ENCODE measurements around the gene GCC2.

DNA sequence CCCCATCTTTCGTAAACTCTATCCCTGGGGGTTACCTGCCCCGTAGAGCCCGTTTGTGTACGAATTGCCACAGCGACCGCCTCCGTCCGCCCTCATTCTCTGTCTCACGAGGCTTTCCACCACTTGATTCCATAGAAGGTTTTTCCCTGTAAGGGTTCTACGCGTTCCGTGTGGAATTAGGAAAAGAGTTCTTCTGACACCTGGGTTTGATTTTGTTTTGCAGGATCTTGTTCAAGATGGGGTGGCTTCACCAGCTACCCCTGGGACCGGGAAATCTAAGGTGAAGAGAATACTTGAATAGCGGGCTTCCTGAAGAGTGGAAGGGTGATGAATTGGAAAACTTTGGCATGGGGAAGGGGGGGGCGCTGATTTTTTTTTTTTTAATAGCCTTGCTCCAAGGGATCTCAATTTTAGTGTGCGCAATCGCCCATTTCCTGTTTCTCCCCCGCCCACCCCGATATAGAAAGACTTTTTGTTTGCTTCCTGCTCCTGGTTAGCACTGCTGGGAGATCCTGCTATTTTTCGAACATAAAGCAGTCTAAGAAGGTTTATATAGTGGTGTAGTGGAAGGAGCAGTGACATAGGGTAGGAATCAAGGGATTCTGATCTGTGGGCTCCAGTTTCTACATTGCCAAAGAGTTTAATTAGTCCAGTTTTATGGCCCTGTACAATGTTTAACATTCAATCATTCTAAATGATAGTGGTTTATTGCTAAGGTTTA, 564 bp downstream of the GCC2 start:
- TF ChIP-seq, protein P1, sequence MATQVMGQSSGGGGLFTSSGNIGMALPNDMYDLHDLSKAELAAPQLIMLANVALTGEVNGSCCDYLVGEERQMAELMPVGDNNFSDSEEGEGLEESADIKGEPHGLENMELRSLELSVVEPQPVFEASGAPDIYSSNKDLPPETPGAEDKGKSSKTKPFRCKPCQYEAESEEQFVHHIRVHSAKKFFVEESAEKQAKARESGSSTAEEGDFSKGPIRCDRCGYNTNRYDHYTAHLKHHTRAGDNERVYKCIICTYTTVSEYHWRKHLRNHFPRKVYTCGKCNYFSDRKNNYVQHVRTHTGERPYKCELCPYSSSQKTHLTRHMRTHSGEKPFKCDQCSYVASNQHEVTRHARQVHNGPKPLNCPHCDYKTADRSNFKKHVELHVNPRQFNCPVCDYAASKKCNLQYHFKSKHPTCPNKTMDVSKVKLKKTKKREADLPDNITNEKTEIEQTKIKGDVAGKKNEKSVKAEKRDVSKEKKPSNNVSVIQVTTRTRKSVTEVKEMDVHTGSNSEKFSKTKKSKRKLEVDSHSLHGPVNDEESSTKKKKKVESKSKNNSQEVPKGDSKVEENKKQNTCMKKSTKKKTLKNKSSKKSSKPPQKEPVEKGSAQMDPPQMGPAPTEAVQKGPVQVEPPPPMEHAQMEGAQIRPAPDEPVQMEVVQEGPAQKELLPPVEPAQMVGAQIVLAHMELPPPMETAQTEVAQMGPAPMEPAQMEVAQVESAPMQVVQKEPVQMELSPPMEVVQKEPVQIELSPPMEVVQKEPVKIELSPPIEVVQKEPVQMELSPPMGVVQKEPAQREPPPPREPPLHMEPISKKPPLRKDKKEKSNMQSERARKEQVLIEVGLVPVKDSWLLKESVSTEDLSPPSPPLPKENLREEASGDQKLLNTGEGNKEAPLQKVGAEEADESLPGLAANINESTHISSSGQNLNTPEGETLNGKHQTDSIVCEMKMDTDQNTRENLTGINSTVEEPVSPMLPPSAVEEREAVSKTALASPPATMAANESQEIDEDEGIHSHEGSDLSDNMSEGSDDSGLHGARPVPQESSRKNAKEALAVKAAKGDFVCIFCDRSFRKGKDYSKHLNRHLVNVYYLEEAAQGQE (IDR thresholded peaks at IDR 0.05; ENCODE audit: borderline replicate concordance in 1 of 2, low read depth in 1 of 2, low read length in 2 of 2) = no peak
- TF ChIP-seq, protein P2, sequence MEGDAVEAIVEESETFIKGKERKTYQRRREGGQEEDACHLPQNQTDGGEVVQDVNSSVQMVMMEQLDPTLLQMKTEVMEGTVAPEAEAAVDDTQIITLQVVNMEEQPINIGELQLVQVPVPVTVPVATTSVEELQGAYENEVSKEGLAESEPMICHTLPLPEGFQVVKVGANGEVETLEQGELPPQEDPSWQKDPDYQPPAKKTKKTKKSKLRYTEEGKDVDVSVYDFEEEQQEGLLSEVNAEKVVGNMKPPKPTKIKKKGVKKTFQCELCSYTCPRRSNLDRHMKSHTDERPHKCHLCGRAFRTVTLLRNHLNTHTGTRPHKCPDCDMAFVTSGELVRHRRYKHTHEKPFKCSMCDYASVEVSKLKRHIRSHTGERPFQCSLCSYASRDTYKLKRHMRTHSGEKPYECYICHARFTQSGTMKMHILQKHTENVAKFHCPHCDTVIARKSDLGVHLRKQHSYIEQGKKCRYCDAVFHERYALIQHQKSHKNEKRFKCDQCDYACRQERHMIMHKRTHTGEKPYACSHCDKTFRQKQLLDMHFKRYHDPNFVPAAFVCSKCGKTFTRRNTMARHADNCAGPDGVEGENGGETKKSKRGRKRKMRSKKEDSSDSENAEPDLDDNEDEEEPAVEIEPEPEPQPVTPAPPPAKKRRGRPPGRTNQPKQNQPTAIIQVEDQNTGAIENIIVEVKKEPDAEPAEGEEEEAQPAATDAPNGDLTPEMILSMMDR (CRISPR knock-in tag; IDR thresholded peaks at IDR 0.05) = no peak
- no peak for TF ChIP-seq POLR2AphosphoS5 (IDR thresholded peaks at IDR 0.05; ENCODE audit: low read depth, low read length)
- TF ChIP-seq, protein P3, sequence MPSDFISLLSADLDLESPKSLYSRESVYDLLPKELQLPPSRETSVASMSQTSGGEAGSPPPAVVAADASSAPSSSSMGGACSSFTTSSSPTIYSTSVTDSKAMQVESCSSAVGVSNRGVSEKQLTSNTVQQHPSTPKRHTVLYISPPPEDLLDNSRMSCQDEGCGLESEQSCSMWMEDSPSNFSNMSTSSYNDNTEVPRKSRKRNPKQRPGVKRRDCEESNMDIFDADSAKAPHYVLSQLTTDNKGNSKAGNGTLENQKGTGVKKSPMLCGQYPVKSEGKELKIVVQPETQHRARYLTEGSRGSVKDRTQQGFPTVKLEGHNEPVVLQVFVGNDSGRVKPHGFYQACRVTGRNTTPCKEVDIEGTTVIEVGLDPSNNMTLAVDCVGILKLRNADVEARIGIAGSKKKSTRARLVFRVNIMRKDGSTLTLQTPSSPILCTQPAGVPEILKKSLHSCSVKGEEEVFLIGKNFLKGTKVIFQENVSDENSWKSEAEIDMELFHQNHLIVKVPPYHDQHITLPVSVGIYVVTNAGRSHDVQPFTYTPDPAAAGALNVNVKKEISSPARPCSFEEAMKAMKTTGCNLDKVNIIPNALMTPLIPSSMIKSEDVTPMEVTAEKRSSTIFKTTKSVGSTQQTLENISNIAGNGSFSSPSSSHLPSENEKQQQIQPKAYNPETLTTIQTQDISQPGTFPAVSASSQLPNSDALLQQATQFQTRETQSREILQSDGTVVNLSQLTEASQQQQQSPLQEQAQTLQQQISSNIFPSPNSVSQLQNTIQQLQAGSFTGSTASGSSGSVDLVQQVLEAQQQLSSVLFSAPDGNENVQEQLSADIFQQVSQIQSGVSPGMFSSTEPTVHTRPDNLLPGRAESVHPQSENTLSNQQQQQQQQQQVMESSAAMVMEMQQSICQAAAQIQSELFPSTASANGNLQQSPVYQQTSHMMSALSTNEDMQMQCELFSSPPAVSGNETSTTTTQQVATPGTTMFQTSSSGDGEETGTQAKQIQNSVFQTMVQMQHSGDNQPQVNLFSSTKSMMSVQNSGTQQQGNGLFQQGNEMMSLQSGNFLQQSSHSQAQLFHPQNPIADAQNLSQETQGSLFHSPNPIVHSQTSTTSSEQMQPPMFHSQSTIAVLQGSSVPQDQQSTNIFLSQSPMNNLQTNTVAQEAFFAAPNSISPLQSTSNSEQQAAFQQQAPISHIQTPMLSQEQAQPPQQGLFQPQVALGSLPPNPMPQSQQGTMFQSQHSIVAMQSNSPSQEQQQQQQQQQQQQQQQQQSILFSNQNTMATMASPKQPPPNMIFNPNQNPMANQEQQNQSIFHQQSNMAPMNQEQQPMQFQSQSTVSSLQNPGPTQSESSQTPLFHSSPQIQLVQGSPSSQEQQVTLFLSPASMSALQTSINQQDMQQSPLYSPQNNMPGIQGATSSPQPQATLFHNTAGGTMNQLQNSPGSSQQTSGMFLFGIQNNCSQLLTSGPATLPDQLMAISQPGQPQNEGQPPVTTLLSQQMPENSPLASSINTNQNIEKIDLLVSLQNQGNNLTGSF (CRISPR knock-in tag; IDR thresholded peaks at IDR 0.05) = no peak
- no peak for TF ChIP-seq ARNT (IDR thresholded peaks at IDR 0.05)
- TF ChIP-seq ZNF446 (CRISPR knock-in tag; IDR thresholded peaks at IDR 0.05) = no peak
- TF ChIP-seq TEAD3 (CRISPR knock-in tag; optimal IDR thresholded peaks at IDR 0.05; ENCODE audit: borderline replicate concordance) = no peak
- TF ChIP-seq, protein P4, sequence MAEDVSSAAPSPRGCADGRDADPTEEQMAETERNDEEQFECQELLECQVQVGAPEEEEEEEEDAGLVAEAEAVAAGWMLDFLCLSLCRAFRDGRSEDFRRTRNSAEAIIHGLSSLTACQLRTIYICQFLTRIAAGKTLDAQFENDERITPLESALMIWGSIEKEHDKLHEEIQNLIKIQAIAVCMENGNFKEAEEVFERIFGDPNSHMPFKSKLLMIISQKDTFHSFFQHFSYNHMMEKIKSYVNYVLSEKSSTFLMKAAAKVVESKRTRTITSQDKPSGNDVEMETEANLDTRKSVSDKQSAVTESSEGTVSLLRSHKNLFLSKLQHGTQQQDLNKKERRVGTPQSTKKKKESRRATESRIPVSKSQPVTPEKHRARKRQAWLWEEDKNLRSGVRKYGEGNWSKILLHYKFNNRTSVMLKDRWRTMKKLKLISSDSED (CRISPR knock-in tag; IDR thresholded peaks at IDR 0.05) = no peak
- TF ChIP-seq, protein P5, sequence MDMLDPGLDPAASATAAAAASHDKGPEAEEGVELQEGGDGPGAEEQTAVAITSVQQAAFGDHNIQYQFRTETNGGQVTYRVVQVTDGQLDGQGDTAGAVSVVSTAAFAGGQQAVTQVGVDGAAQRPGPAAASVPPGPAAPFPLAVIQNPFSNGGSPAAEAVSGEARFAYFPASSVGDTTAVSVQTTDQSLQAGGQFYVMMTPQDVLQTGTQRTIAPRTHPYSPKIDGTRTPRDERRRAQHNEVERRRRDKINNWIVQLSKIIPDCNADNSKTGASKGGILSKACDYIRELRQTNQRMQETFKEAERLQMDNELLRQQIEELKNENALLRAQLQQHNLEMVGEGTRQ (IDR thresholded peaks at IDR 0.05; ENCODE audit: low read depth, low read length) = no peak
- TF ChIP-seq, protein P5 (CRISPR knock-in tag; IDR thresholded peaks at IDR 0.05; ENCODE audit: borderline replicate concordance) = no peak
- no peak for TF ChIP-seq GTF2F1 (IDR thresholded peaks at IDR 0.05; ENCODE audit: low read length)
- TF ChIP-seq CBX2 (IDR thresholded peaks at IDR 0.05; ENCODE audit: low read depth, low read length) = no peak
- TF ChIP-seq CBX2 (CRISPR knock-in tag; IDR thresholded peaks at IDR 0.05; ENCODE audit: low read depth) = no peak
